NCI-H226 (cell line): Measurements from ENCODE around the gene CDC45.
"Not testable (repeated sequence)": the region's sequence is repeated elsewhere in the genome, so short reads cannot be mapped to it uniquely, and the experiment has no call there.

ENCODE experiments used
- DNase-seq: peaks from one replicate; pipeline ENCODE4 v3.0.0-alpha.2; 2015

The CDC45 gene

GRCh38 chr22:19517919-19518611 is 38.3 kb downstream of the CDC45 start:
- no peak for DNase-seq

GRCh38 chr22:19518635-19519034 is 38.9 kb downstream of the CDC45 start:
- no peak for DNase-seq

- no peak for DNase-seq
These were observed 39.6 kb downstream of the CDC45 start for GRCh38 chr22:19519041-19519926.

GRCh38 chr22:19520007-19520406 is 40.3 kb downstream of the CDC45 start:
- DNase-seq = no peak

- no peak for DNase-seq
These were observed 41.0 kb downstream of the CDC45 start for GRCh38 chr22:19520566-19521305.

GRCh38 chr22:19522190-19522880 is 42.6 kb downstream of the CDC45 start:
- DNase-seq = no peak

GRCh38 chr22:19522881-19523239 is 43.1 kb downstream of the CDC45 start:
- no peak for DNase-seq

- DNase-seq = no peak
These were observed 43.8 kb downstream of the CDC45 start for GRCh38 chr22:19523240-19524169.

- no peak for DNase-seq
These were observed 44.7 kb downstream of the CDC45 start, which contains the start of gene CLDN5 for GRCh38 chr22:19524170-19525115. Gene CLDN5, minus strand, starts transcription at chr22:19524410. Its CDS starts 155 bp downstream, at chr22:19524255.

- no peak for DNase-seq
These were observed 45.5 kb downstream of the CDC45 start for GRCh38 chr22:19525116-19525660.

- DNase-seq = no peak
These were observed 45.9 kb downstream of the CDC45 start for GRCh38 chr22:19525666-19526065.

GRCh38 chr22:19526076-19526701 is 46.5 kb downstream of the CDC45 start:
- DNase-seq = no peak

- DNase-seq = no peak
These were observed 47.0 kb downstream of the CDC45 start for GRCh38 chr22:19526702-19527111.

- DNase-seq = no peak
These were observed 47.6 kb downstream of the CDC45 start for GRCh38 chr22:19527321-19527721.

- no peak for DNase-seq
These were observed 48.2 kb downstream of the CDC45 start for GRCh38 chr22:19527861-19528417.

GRCh38 chr22:19529811-19530210 is 50.1 kb downstream of the CDC45 start:
- DNase-seq = no peak

- DNase-seq = no peak
These were observed 51.0 kb downstream of the CDC45 start for GRCh38 chr22:19530751-19531150.

GRCh38 chr22:19531327-19531726 is 51.6 kb downstream of the CDC45 start:
- not testable (repeated sequence) for DNase-seq

GRCh38 chr22:19533049-19533626 is 53.4 kb downstream of the CDC45 start:
- no peak for DNase-seq
